WI38 (cell line): ENCODE results near the gene MARCKS.

Experiments used
- H3K4me3 ChIP-seq: 2 replicates; pipeline ENCODE4 v1.5.1; 2011; ENCODE audit warnings: low read depth, mild to moderate bottlenecking, control low read depth, low read length
- TF ChIP-seq, protein P1 (sequence below): IDR thresholded peaks from 2 replicates; pipeline ENCODE4 v1.5.1; 2012; ENCODE audit warnings: low read depth, mild to moderate bottlenecking, control low read depth, low read length

Gene MARCKS

DNA sequence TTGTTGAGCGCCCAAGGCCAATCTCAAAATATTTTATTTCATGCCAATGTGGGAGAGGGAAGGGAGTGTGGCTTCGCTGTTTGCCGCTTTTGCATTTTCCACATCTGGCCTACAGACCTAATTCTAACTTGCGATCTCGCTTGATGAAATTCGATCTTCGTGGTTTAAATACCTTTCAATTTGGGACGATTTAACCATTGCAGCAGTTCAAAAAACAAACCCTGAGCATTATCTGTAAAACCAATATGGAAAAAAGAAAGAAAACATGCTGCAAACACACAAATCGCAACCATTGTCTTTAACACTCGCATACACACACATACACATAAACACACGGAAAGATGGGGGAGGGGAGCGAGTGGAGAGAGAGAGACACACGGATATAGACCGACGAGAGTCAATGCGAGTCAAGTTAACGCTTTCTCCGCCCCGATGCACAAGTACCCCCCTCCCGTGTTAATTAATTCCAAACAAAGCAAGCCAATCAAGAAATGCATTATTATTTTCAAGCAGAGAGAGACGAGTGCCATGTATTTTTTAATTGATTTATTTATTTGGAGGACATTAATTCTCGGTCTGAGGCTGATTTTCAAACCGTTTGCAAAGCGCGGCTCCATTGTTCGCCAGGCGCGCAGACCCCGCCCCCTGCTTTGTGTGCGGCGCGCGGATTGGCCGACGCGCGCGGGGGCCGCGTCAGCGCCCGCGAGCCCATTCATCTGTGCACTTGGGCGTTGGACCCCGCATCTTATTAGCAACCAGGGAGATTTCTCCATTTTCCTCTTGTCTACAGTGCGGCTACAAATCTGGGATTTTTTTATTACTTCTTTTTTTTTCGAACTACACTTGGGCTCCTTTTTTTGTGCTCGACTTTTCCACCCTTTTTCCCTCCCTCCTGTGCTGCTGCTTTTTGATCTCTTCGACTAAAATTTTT, at the start of gene MARCKS:
TSS of gene MARCKS (plus strand) at position 721 of the 931 bp plus-strand sequence. CDS start 401 bp downstream, outside the sequence.
- H3K4me3 ChIP-seq: peak within 1 kb of the TSS; percentile 89
- TF ChIP-seq, protein P1, sequence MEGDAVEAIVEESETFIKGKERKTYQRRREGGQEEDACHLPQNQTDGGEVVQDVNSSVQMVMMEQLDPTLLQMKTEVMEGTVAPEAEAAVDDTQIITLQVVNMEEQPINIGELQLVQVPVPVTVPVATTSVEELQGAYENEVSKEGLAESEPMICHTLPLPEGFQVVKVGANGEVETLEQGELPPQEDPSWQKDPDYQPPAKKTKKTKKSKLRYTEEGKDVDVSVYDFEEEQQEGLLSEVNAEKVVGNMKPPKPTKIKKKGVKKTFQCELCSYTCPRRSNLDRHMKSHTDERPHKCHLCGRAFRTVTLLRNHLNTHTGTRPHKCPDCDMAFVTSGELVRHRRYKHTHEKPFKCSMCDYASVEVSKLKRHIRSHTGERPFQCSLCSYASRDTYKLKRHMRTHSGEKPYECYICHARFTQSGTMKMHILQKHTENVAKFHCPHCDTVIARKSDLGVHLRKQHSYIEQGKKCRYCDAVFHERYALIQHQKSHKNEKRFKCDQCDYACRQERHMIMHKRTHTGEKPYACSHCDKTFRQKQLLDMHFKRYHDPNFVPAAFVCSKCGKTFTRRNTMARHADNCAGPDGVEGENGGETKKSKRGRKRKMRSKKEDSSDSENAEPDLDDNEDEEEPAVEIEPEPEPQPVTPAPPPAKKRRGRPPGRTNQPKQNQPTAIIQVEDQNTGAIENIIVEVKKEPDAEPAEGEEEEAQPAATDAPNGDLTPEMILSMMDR: no peak

DNA sequence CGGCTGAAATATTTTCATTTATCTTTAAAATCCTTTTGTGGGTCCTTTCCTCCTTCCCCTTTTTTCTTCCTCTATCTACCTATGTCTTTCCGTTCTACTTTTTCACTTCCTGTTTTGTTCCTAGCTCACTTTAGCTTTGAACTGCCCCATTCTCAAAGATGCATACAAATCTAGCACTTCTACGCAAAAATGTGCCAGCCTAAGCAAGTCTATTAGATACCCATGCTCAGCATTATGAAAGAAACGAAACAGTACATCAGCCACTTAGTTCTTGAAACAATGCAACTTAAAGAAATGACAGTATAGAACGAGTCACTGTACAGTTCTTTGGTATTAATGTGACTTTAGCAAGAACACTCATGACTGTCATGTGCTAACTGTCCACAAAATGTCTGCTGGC, 47.3 kb upstream of the MARCKS start:
- TF ChIP-seq, protein P1: no peak
- no peak overlapping the region for H3K4me3 ChIP-seq

GRCh38 chr6:113813142-113813541, 44.0 kb upstream of the MARCKS start:
- TF ChIP-seq, protein P1: no peak
- no peak overlapping the region for H3K4me3 ChIP-seq

GRCh38 chr6:113818578-113818977, 38.6 kb upstream of the MARCKS start:
- no peak overlapping the region for H3K4me3 ChIP-seq
- TF ChIP-seq, protein P1: no peak

- no peak overlapping the region for H3K4me3 ChIP-seq
- TF ChIP-seq, protein P1: no peak
These were observed 37.8 kb upstream of the MARCKS start for GRCh38 chr6:113819169-113819830.

GRCh38 chr6:113820761-113821160, 36.4 kb upstream of the MARCKS start:
- TF ChIP-seq, protein P1: no peak
- no peak overlapping the region for H3K4me3 ChIP-seq

- H3K4me3 ChIP-seq: no peak overlapping the region
- TF ChIP-seq, protein P1: no peak
These were observed 35.7 kb upstream of the MARCKS start for GRCh38 chr6:113821445-113821844.
